Prostate gland (tissue), 2 donors: ENCODE results near the gene UQCRC1.

Experiments
- CTCF ChIP-seq, 4 experiments: fragments of 200-600 bp in 2 of 4; fragments of 450-650 bp in 2 of 4; sonication (generic) in 2 of 4; IDR thresholded peaks; 1 replicate in 3 of 4; 2 replicates in 1 of 4; pipeline ENCODE4 v1.5.1; 2016 to 2019; ENCODE audit warnings: antibody characterized with exemption in 4 of 4, mild to moderate bottlenecking in 2 of 4, moderate library complexity in 2 of 4
- POLR2A ChIP-seq: fragments of 450-650 bp; IDR thresholded peaks from one replicate; pipeline ENCODE4 v1.6.1; 2016; ENCODE audit warnings: antibody characterized with exemption, mild to moderate bottlenecking

DNA sequence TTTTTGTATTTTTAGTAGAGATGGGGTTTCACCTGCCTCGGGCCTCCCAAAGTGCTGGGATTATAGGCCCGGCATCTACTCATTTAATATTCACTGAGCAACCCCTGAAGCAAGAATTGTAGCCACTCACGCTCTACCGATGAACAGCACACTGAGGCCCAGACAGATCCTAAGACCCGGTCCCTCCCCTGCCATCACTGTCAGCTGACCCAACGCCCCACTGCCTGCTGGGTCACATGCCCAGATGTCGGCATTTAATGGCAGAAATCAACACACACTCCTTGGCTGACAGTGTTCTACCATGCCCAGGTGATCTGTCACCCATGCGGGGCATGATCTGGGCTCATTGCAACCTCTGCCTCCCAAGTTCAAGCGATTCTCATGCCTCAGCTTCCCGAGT lies 15.3 kb upstream of the UQCRC1 start:
- TF ChIP-seq POLR2A (no peak), CTCF (IDR thresholded peaks at IDR 0.05) (no peak)
